Activated CD4-positive, alpha-beta T cell treated with anti-CD3 and anti-CD28 coated beads, Interleukin-2, amount 10 ng/mL, durations not matched to agents 7 days and 5 days (primary cell): Measurements from ENCODE around the gene CYP2C19. TPM values are rescaled to one million over a fixed set of nuclear protein-coding genes. Genes with fewer than 3 reads are reported as not detected.

Experiments used
- CTCF ChIA-PET: fragments of 350-600 bp; sonication (Branson Sonifier 250); formaldehyde crosslinking; loops from one replicate; lab custom pipeline; 2021; ENCODE audit warnings: antibody characterized with exemption; lab: Charles Lee
- POLR2A ChIA-PET: fragments of 350-600 bp; sonication (Branson Sonifier 250); formaldehyde crosslinking; loops from one replicate; lab custom pipeline; 2021; ENCODE audit warnings: antibody characterized with exemption; lab: Charles Lee
- DNase-seq: peaks from one replicate; pipeline ENCODE4 v3.0.0-alpha.2; 2020
- H3K27ac Mint-ChIP-seq: one replicate; pipeline ENCODE4 v1.8.0; 2021; ENCODE audit warnings: mild to moderate bottlenecking, moderate library complexity, mixed read lengths
- H3K27me3 Mint-ChIP-seq: one replicate; pipeline ENCODE4 v1.8.0; 2021; ENCODE audit warnings: mixed read lengths
- H3K36me3 Mint-ChIP-seq: one replicate; pipeline ENCODE4 v1.8.0; 2021; ENCODE audit warnings: low read depth, mixed read lengths
- H3K4me1 Mint-ChIP-seq: one replicate; pipeline ENCODE4 v1.8.0; 2021; ENCODE audit warnings: mixed read lengths
- H3K4me3 Mint-ChIP-seq: one replicate; pipeline ENCODE4 v1.8.0; 2021; ENCODE audit warnings: mild to moderate bottlenecking, moderate library complexity, mixed read lengths
- H3K9me3 Mint-ChIP-seq: one replicate; pipeline ENCODE4 v1.8.0; 2021; ENCODE audit warnings: mixed read lengths
- total RNA-seq, 2 experiments: library from RNA; stranded (reverse); gene quantifications; one replicate each; pipeline ENCODE4 v1.2.3, GENCODE V29; 2021

The CYP2C19 gene
- total RNA-seq, 2 experiments from 2014 or later = not detected

DNA sequence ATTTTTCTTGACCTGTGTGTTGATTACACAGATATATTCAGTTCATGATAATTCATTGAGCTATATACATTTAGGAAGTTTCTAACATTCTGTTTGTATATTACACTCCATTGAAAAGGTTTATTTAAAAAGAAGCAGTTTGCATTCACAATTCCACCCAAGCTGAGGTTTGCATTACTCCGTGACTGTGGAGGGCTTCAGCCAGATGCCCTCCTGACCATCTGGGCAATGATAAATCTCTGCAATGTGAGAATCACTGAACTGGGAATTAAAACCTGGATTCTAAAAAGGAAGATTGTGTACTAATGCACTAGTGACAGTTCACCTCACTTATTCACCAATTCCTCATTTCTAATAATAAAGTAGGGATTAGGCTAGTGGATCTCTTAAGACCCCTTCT lies 139.6 kb downstream of the CYP2C19 start:
- Mint-ChIP-seq H3K36me3 (no peaks in the 10 kb centered on the region), H3K4me3 (no peak overlapping the region), H3K9me3 (peaks cover 7% of the 10 kb centered on the region), H3K4me1 (no peaks in the 10 kb centered on the region), H3K27me3 (no peaks in the 10 kb centered on the region), H3K27ac (no peak overlapping the region)
- ChIA-PET CTCF (no interaction called here), POLR2A (no interaction called here)
- no peak for DNase-seq

DNA sequence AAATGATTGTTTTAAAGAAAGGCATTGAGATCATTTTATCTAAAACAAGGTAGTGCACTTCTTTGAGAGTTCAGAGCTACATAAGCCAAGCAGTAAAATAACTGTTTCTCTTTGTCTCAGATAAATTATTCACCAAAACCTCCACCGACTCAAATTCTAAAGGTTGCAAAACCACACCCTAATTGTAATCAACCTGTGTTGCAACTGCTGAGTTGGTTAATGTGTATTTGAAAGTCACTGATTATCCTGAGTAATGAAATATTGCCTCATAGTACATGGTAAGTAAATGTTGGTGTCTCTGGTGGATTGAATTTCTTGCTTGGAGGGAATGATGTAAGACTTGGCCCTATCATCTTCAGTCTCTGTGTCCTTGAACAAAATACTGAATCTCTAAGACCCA lies 140.1 kb downstream of the CYP2C19 start:
- Mint-ChIP-seq H3K4me1 (no peaks in the 10 kb centered on the region), H3K27me3 (no peaks in the 10 kb centered on the region)
- CTCF ChIA-PET = no interaction called here

More for the DNA sequence above, 140.1 kb downstream of the CYP2C19 start:
- H3K36me3 Mint-ChIP-seq = no peaks in the 10 kb centered on the region
- no peak overlapping the region for H3K27ac Mint-ChIP-seq
- no peak overlapping the region for H3K4me3 Mint-ChIP-seq
- peaks cover 7% of the 10 kb centered on the region for H3K9me3 Mint-ChIP-seq
- POLR2A ChIA-PET = no interaction called here
- DNase-seq = no peak

Other genes starting within 250 kb of the CYP2C19 start
- gene HELLS, start 216.9 kb upstream of the CYP2C19 start, total RNA-seq = 100 to 1,000 TPM in 1 of 2 experiments, 10 to 100 TPM in 1; 99.7 to 121 TPM
- gene CYP2C18, start 79.0 kb upstream of the CYP2C19 start, total RNA-seq = not detected
- gene CYP2C9, start 176.0 kb downstream of the CYP2C19 start, total RNA-seq = not detected